ENCODE data around the gene PRPF40A. TPM values are rescaled to one million over a fixed set of nuclear protein-coding genes. Genes with fewer than 3 reads are reported as not detected.

Gene PRPF40A
- total RNA-seq, 1 experiment from 2014 or later: 321 TPM

GRCh38 chr2:152718909-152719645 lies 1.8 kb upstream of the PRPF40A start:
- peak; percentile 53 for DNase-seq (ENCODE audit: low spot score)
- in situ Hi-C loops (cut with HindIII; ENCODE audit: low sequenced_read_pairs): no loop called here

GRCh38 chr2:152718076-152718908 lies 1.0 kb upstream of the PRPF40A start, which contains the start of gene ARL6IP6:
ARL6IP6 (plus strand) TSS chr2:152718620; CDS start chr2:152718625, 5 bp downstream.
- DNase-seq (ENCODE audit: low spot score): peak; percentile 94
- in situ Hi-C loops (cut with HindIII; ENCODE audit: low sequenced_read_pairs): no loop called here

- in situ Hi-C loops (cut with HindIII; ENCODE audit: low sequenced_read_pairs): no loop called here
These were observed 445 bp downstream of the PRPF40A start for GRCh38 chr2:152716805-152717227.

GRCh38 chr2:152715854-152716428 lies 1.3 kb downstream of the PRPF40A start:
- in situ Hi-C loops (cut with HindIII; ENCODE audit: low sequenced_read_pairs): no loop called here
- no peak for DNase-seq (ENCODE audit: low spot score)

More at GRCh38 chr2:152716805-152717227, 445 bp downstream of the PRPF40A start:
- DNase-seq (ENCODE audit: low spot score): no peak

GRCh38 chr2:152715112-152715511 lies 2.1 kb downstream of the PRPF40A start:
- in situ Hi-C loops (cut with HindIII; ENCODE audit: low sequenced_read_pairs): no loop called here
- DNase-seq (ENCODE audit: low spot score): no peak

- in situ Hi-C loops (cut with HindIII; ENCODE audit: low sequenced_read_pairs): no loop called here
- no peak for DNase-seq (ENCODE audit: low spot score)
These were observed 6.5 kb downstream of the PRPF40A start for GRCh38 chr2:152710713-152711112.

- in situ Hi-C loops (cut with HindIII; ENCODE audit: low sequenced_read_pairs): no loop called here
- no peak for DNase-seq (ENCODE audit: low spot score)
These were observed 8.5 kb downstream of the PRPF40A start for GRCh38 chr2:152708742-152709141.

GRCh38 chr2:152706477-152707021 lies 10.7 kb downstream of the PRPF40A start:
- no peak for DNase-seq (ENCODE audit: low spot score)
- in situ Hi-C loops (cut with HindIII; ENCODE audit: low sequenced_read_pairs): no loop called here

- DNase-seq (ENCODE audit: low spot score): no peak
- in situ Hi-C loops (cut with HindIII; ENCODE audit: low sequenced_read_pairs): no loop called here
These were observed 16.1 kb downstream of the PRPF40A start for GRCh38 chr2:152701198-152701597.

- DNase-seq (ENCODE audit: low spot score): no peak
- in situ Hi-C loops (cut with HindIII; ENCODE audit: low sequenced_read_pairs): no loop called here
These were observed 20.8 kb downstream of the PRPF40A start for GRCh38 chr2:152696476-152696875.

GRCh38 chr2:152695763-152696162 lies 21.5 kb downstream of the PRPF40A start:
- in situ Hi-C loops (cut with HindIII; ENCODE audit: low sequenced_read_pairs): no loop called here
- no peak for DNase-seq (ENCODE audit: low spot score)

- in situ Hi-C loops (cut with HindIII; ENCODE audit: low sequenced_read_pairs): no loop called here
- DNase-seq (ENCODE audit: low spot score): no peak
These were observed 23.1 kb downstream of the PRPF40A start for GRCh38 chr2:152694161-152694661.

GRCh38 chr2:152693033-152693432 lies 24.2 kb downstream of the PRPF40A start:
- in situ Hi-C loops (cut with HindIII; ENCODE audit: low sequenced_read_pairs): no loop called here
- DNase-seq (ENCODE audit: low spot score): no peak

- in situ Hi-C loops (cut with HindIII; ENCODE audit: low sequenced_read_pairs): no loop called here
- DNase-seq (ENCODE audit: low spot score): no peak
These were observed 30.9 kb downstream of the PRPF40A start for GRCh38 chr2:152686321-152686720.

GRCh38 chr2:152683400-152683799 lies 33.9 kb downstream of the PRPF40A start:
- in situ Hi-C loops (cut with HindIII; ENCODE audit: low sequenced_read_pairs): no loop called here
- DNase-seq (ENCODE audit: low spot score): no peak

- in situ Hi-C loops (cut with HindIII; ENCODE audit: low sequenced_read_pairs): no loop called here
- DNase-seq (ENCODE audit: low spot score): no peak
These were observed 34.6 kb downstream of the PRPF40A start for GRCh38 chr2:152682663-152683062.

GRCh38 chr2:152678808-152679207 lies 38.5 kb downstream of the PRPF40A start:
- in situ Hi-C loops (cut with HindIII; ENCODE audit: low sequenced_read_pairs): no loop called here
- DNase-seq (ENCODE audit: low spot score): no peak

- in situ Hi-C loops (cut with HindIII; ENCODE audit: low sequenced_read_pairs): no loop called here
- no peak for DNase-seq (ENCODE audit: low spot score)
These were observed 40.8 kb downstream of the PRPF40A start for GRCh38 chr2:152676461-152676860.

- in situ Hi-C loops (cut with HindIII; ENCODE audit: low sequenced_read_pairs): no loop called here
- DNase-seq (ENCODE audit: low spot score): no peak
These were observed 42.9 kb downstream of the PRPF40A start for GRCh38 chr2:152674334-152674733.

Measured in G401 (cell line).